ENCODE measurements around the gene DOCK4. TPM values are rescaled to one million over a fixed set of nuclear protein-coding genes. Genes with fewer than 3 reads are reported as not detected.

The DOCK4 gene
- total RNA-seq, 4 donors from 2014 or later, result 12.7 to 28.4 (median 19.5) TPM

GRCh38 chr7:111933609-111934008, 272.6 kb downstream of the DOCK4 start:
- DNase-seq, result no peak
- Histone ChIP-seq H3K4me3 (no peak overlapping the region), H3K9me3 (no peaks in the 10 kb centered on the region), H3K27me3 (no peaks in the 10 kb centered on the region), H3K4me1 (peaks cover 0 to 7% (median 0%) of the 10 kb centered on the region in 4 donors), H3K36me3 (no peaks in the 10 kb centered on the region), H3K27ac (no peak overlapping the region)
- TF ChIP-seq CTCF (IDR thresholded peaks at IDR 0.05) (no peak), EP300 (IDR thresholded peaks at IDR 0.05; ENCODE audit: low read depth) (no peak), POLR2A (IDR thresholded peaks at IDR 0.05) (no peak), POLR2AphosphoS5 (IDR thresholded peaks at IDR 0.05) (no peak)
- WGBS, 2 donors (ENCODE audit: low coverage in 1 of 2), result 86 to 93% methylated on average over 4 of the region's 4 CpGs
- in situ Hi-C loops (cut with MboI; ENCODE audit: low pct_ligation_motif_present in 1 of 4, low pct_unique_long_range_greater_than_20kb in 1 of 4, low sequenced_read_pairs in 3 of 4) (no loop called here), intact Hi-C loops (cut with DNase I; ENCODE audit: low total_unique reads) (no loop called here)

GRCh38 chr7:111931958-111932357, 274.2 kb downstream of the DOCK4 start:
- H3K27me3 ChIP-seq, result no peaks in the 10 kb centered on the region
- H3K4me3 ChIP-seq, result no peak overlapping the region
- no peak for DNase-seq
- H3K4me1 ChIP-seq, result peaks cover 0 to 7% (median 0%) of the 10 kb centered on the region in 4 donors
- TF ChIP-seq EP300 (IDR thresholded peaks at IDR 0.05; ENCODE audit: low read depth), result no peak
- in situ Hi-C loops (cut with MboI; ENCODE audit: low pct_ligation_motif_present in 1 of 4, low pct_unique_long_range_greater_than_20kb in 1 of 4, low sequenced_read_pairs in 3 of 4), result no loop called here
- intact Hi-C loops (cut with DNase I; ENCODE audit: low total_unique reads), result no loop called here
- H3K27ac ChIP-seq, result no peak overlapping the region
- H3K36me3 ChIP-seq, result no peaks in the 10 kb centered on the region
- 96 to 100% methylated on average over 1 of the region's 1 CpG for WGBS, 2 donors (ENCODE audit: low coverage in 1 of 2)
- no peaks in the 10 kb centered on the region for H3K9me3 ChIP-seq

GRCh38 chr7:111931016-111931517, 275.1 kb downstream of the DOCK4 start:
- in situ Hi-C loops (cut with MboI; ENCODE audit: low pct_ligation_motif_present in 1 of 4, low pct_unique_long_range_greater_than_20kb in 1 of 4, low sequenced_read_pairs in 3 of 4), result no loop called here
- DNase-seq, result no peak
- Histone ChIP-seq H3K9me3 (no peaks in the 10 kb centered on the region), H3K27ac (no peak overlapping the region), H3K36me3 (no peaks in the 10 kb centered on the region), H3K27me3 (no peaks in the 10 kb centered on the region), H3K4me3 (no peak overlapping the region), H3K4me1 (peaks cover 0 to 7% (median 0%) of the 10 kb centered on the region in 4 donors)
- TF ChIP-seq POLR2A (IDR thresholded peaks at IDR 0.05) (no peak), EP300 (IDR thresholded peaks at IDR 0.05; ENCODE audit: low read depth) (no peak), CTCF (IDR thresholded peaks at IDR 0.05) (no peak), POLR2AphosphoS5 (IDR thresholded peaks at IDR 0.05) (no peak)
- intact Hi-C loops (cut with DNase I; ENCODE audit: low total_unique reads), result no loop called here
- 43 to 54% methylated on average over 3 of the region's 3 CpGs for WGBS, 2 donors (ENCODE audit: low coverage in 1 of 2)

GRCh38 chr7:111929264-111929663, 276.9 kb downstream of the DOCK4 start:
- Histone ChIP-seq H3K4me1 (peaks cover 0 to 7% (median 0%) of the 10 kb centered on the region in 4 donors), H3K4me3 (no peak overlapping the region), H3K27ac (no peak overlapping the region), H3K27me3 (no peaks in the 10 kb centered on the region), H3K9me3 (no peaks in the 10 kb centered on the region), H3K36me3 (no peaks in the 10 kb centered on the region)
- intact Hi-C loops (cut with DNase I; ENCODE audit: low total_unique reads), result no loop called here
- DNase-seq, result no peak
- TF ChIP-seq POLR2AphosphoS5 (IDR thresholded peaks at IDR 0.05), result no peak
- no peak for TF ChIP-seq POLR2A (IDR thresholded peaks at IDR 0.05)
- no peak for TF ChIP-seq CTCF (IDR thresholded peaks at IDR 0.05)
- TF ChIP-seq EP300 (IDR thresholded peaks at IDR 0.05; ENCODE audit: low read depth), result no peak
- in situ Hi-C loops (cut with MboI; ENCODE audit: low pct_ligation_motif_present in 1 of 4, low pct_unique_long_range_greater_than_20kb in 1 of 4, low sequenced_read_pairs in 3 of 4), result no loop called here
